ENCODE results near the gene SLC15A5. TPM values are rescaled to one million over a fixed set of nuclear protein-coding genes. Genes with fewer than 3 reads are reported as not detected.

SLC15A5 gene
- total and polyA plus RNA-seq, 2 of the 8 experiments (the other 6 are each of a cell fraction or from before 2014, with no cell fraction given) = not detected

DNA sequence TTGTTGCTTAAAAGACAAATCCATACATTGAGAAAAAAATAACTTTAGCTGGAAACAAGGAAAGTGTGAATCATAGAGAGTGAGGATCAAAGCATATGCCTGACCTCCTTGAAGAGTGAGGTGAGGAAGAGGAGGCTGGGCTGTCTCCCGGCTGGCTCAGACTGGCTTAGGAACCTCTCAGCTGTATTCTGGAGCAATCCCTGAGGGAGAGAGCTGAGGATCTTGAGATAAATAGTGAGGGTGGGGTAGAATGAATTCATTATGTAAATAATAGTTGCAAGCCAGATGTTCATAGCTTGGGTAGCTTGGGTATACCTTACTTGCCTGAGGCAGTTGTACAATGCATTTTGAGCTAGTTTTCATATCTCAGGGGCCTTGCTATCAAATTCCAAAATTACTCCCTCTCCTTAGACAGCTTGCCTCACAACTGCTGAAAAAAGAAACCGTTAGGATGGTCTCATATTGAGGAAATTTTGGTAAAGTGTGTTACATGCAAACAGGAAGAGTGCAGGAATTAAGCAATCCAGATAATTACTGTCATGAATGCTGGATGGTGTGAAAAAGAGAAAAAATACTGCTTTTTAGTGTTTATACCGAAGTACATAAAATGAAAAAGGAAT is 30.5 kb upstream of the SLC15A5 start:
- Histone ChIP-seq H2BK5ac (ENCODE audit: low read depth, low read length) (no peak overlapping the region), H4K8ac (ENCODE audit: extremely low read depth, insufficient read depth, low read length) (no peak overlapping the region), H2BK20ac (ENCODE audit: low read length) (no peak overlapping the region), H3K27me3 (replicated peaks in 1 of 4; ENCODE audit: control insufficient read depth in 3 of 4, extremely low read depth in 1 of 4, insufficient read depth in 3 of 4, low read length in 3 of 4) (no peaks in the 10 kb centered on the region), H2BK120ac (replicated peaks; ENCODE audit: low read depth, low read length) (no peak overlapping the region), H2AFZ (ENCODE audit: low read length) (no peak overlapping the region), H3K56ac (replicated peaks; ENCODE audit: insufficient read length, low read depth, low read length) (no peak overlapping the region), H3K4me1 (replicated peaks in 1 of 4; ENCODE audit: control insufficient read depth in 3 of 4, insufficient read depth in 4 of 4, low read length in 3 of 4) (no peaks in the 10 kb centered on the region), H4K91ac (replicated peaks; ENCODE audit: insufficient read length, low read length) (no peak overlapping the region), H3K79me2 (ENCODE audit: control insufficient read depth in 1 of 2, insufficient read depth in 2 of 2, low read length in 2 of 2) (no peaks in the 10 kb centered on the region), H4K5ac (ENCODE audit: insufficient read length, low read depth, low read length) (no peak overlapping the region), H3K9me3 (ENCODE audit: insufficient read depth in 2 of 2, low read depth in 1 of 2, low read length in 1 of 2) (no peaks in the 10 kb centered on the region), H3K36me3 (ENCODE audit: control insufficient read depth in 2 of 4, insufficient read depth in 4 of 4, low read length in 3 of 4) (no peaks in the 10 kb centered on the region), H3K14ac (ENCODE audit: insufficient read length) (no peak overlapping the region), H3K18ac (ENCODE audit: extremely low read depth, low read length) (no peak overlapping the region), H3K4me2 (ENCODE audit: insufficient read depth in 1 of 2, low read depth in 2 of 2, low read length in 2 of 2) (no peak overlapping the region), H3K23ac (ENCODE audit: insufficient read length) (no peak overlapping the region), H3K4me3 (ENCODE audit: extremely low read depth in 1 of 4, insufficient read depth in 2 of 4, low read depth in 3 of 4, low read length in 4 of 4) (no peak overlapping the region), H3K27ac (ENCODE audit: low read depth, low read length) (no peak overlapping the region), H3K9ac (replicated peaks in 1 of 4; ENCODE audit: extremely low read depth in 1 of 4, low read depth in 3 of 4, low read length in 3 of 4) (no peak overlapping the region), H2AK5ac (ENCODE audit: low read depth, low read length) (no peak overlapping the region), H3K4ac (replicated peaks; ENCODE audit: insufficient read length, low read depth, low read length) (no peak overlapping the region), H3K23me2 (ENCODE audit: low read depth, low read length) (no peaks in the 10 kb centered on the region; the same call in 1 of the 2 replicates), H2BK15ac (ENCODE audit: low read length) (no peak overlapping the region), H2BK12ac (ENCODE audit: low read depth, low read length) (no peak overlapping the region), H3K79me1 (ENCODE audit: low read depth, low read length) (no peaks in the 10 kb centered on the region), H4K20me1 (replicated peaks in 1 of 2; ENCODE audit: control insufficient read depth in 1 of 2, insufficient read depth in 2 of 2, low read length in 2 of 2) (no peaks in the 10 kb centered on the region)
- DNase-seq (ENCODE audit: low read depth in 1 of 2, low spot score in 2 of 2) (no peak), FAIRE-seq (no peak)
- WGBS, 2 experiments (ENCODE audit: extremely low coverage in 1 of 2, insufficient coverage in 1 of 2, insufficient read length in 1 of 2, insufficient replicate concordance in 2 of 2, low coverage in 1 of 2, low lambda C conversion rate in 2 of 2, missing lambda C conversion rate in 1 of 2) = 88% methylated on average over 3 of the region's 3 CpGs; no CpG with 5 or more reads in 1 of the 2 experiments
- POLR2A ChIA-PET (ENCODE audit: partially characterized antibody) = no interaction called here
- CTCF ChIA-PET (ENCODE audit: partially characterized antibody) = interaction anchor here (0.6 to 0.9 kb wide), 3 partner anchors 98 to 1360 kb away, joined by 3 to 5 read pairs (median 3); no protein-coding TSS in a partner anchor
- TF ChIP-seq GTF2F1 (IDR thresholded peaks at IDR 0.05; ENCODE audit: borderline replicate concordance, low read depth, low read length) (no peak), ZNF274 (IDR thresholded peaks at IDR 0.05; ENCODE audit: borderline replicate concordance, extremely low read depth, low read length) (no peak), TCF12 (IDR thresholded peaks at IDR 0.05; ENCODE audit: low read depth, low read length) (no peak), SIX5 (IDR thresholded peaks at IDR 0.05; ENCODE audit: low read depth, low read length) (no peak), FOSL1 (IDR thresholded peaks at IDR 0.05; ENCODE audit: insufficient read depth, low read depth, low read length) (no peak), NANOG (IDR thresholded peaks at IDR 0.05; ENCODE audit: insufficient read depth, low read depth, low read length, poor library complexity, severe bottlenecking) (no peak), EP300 (IDR thresholded peaks at IDR 0.05; ENCODE audit: borderline replicate concordance in 1 of 2, low read depth in 2 of 2, low read length in 2 of 2) (no peak), JUND (IDR thresholded peaks at IDR 0.05; ENCODE audit: low read length) (no peak), BCL11A (IDR thresholded peaks at IDR 0.05; ENCODE audit: low read depth in 2 of 2, low read length in 2 of 2) (no peak), TAF1 (IDR thresholded peaks at IDR 0.05; ENCODE audit: low read depth, low read length) (no peak), RBBP5 (IDR thresholded peaks at IDR 0.05; ENCODE audit: borderline replicate concordance, low read depth, low read length) (no peak), CHD2 (IDR thresholded peaks at IDR 0.05; ENCODE audit: low read length) (no peak), CBX8 (IDR thresholded peaks at IDR 0.05; ENCODE audit: borderline replicate concordance, low read depth, low read length) (no peak), KDM1A (IDR thresholded peaks at IDR 0.05; ENCODE audit: borderline replicate concordance, low read length) (no peak)

Measured in H1 (cell line).